ENCODE measurements around the gene FGFR3.

DNA sequence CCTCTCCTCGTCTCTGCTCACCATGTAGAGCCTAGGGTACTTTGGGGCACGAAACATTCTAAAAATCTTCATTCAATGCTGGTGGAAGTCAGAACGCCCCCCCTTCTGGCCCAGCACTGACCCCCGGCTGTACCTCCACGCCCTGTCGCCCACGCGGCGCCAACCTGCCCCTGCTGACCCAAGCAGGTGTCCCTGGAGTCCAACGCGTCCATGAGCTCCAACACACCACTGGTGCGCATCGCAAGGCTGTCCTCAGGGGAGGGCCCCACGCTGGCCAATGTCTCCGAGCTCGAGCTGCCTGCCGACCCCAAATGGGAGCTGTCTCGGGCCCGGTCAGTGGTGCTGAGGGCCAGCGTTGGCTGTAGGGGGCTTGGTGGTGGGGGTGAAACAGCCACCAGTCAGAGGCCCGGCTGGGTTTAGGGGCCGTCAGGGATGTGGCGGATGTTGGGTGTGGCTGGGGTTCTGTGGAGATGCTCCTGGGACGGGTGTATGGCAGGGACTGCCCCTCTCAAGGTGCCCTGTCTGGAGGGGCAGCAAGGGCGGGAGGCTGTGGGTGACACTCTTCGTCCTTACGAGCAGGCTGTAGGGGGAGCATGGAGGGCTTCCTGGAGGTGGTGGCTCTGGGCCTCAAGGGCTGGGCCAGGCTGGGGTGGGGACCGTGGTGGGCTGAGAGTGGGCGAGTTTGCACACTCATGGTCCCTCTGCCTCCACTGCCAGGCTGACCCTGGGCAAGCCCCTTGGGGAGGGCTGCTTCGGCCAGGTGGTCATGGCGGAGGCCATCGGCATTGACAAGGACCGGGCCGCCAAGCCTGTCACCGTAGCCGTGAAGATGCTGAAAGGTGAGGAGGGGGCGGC, 11.8 kb downstream of the FGFR3 start:
- TF ChIP-seq, protein P1, sequence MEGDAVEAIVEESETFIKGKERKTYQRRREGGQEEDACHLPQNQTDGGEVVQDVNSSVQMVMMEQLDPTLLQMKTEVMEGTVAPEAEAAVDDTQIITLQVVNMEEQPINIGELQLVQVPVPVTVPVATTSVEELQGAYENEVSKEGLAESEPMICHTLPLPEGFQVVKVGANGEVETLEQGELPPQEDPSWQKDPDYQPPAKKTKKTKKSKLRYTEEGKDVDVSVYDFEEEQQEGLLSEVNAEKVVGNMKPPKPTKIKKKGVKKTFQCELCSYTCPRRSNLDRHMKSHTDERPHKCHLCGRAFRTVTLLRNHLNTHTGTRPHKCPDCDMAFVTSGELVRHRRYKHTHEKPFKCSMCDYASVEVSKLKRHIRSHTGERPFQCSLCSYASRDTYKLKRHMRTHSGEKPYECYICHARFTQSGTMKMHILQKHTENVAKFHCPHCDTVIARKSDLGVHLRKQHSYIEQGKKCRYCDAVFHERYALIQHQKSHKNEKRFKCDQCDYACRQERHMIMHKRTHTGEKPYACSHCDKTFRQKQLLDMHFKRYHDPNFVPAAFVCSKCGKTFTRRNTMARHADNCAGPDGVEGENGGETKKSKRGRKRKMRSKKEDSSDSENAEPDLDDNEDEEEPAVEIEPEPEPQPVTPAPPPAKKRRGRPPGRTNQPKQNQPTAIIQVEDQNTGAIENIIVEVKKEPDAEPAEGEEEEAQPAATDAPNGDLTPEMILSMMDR (conservative IDR thresholded peaks at IDR 0.05; ENCODE audit: low read length): no peak
- no peak for TF ChIP-seq EZH2phosphoT487 (IDR thresholded peaks at IDR 0.05; ENCODE audit: borderline replicate concordance, low read depth, low read length)

Measured in OCI-LY7 (cell line).